HepG2 (cell line): ENCODE results near the gene TXNDC16. TPM values are rescaled to one million over a fixed set of nuclear protein-coding genes. Genes with fewer than 3 reads are reported as not detected.
A peak's percentile ranks its signal among the peaks of the same experiment; 100 is the strongest.

Experiments used
- KDM5B ChIP-seq: sonication (generic); formaldehyde crosslinking; IDR thresholded peaks from 2 replicates; pipeline ENCODE4 v1.4.0; 2020; ENCODE audit warnings: missing genetic modification reagents, mild to moderate bottlenecking, borderline replicate concordance
- KLF9 ChIP-seq: IDR thresholded peaks from 2 replicates; pipeline ENCODE4 v1.6.1; 2016; ENCODE audit warnings: low read depth
- POLR2AphosphoS2 ChIP-seq: IDR thresholded peaks from 2 replicates; pipeline ENCODE4 v1.6.1; 2011; ENCODE audit warnings: low read depth, low read length, improper control_type of control experiment
- RNF2 ChIP-seq: fragments of 450-650 bp; conservative IDR thresholded peaks from 2 replicates; pipeline ENCODE4 v1.6.1; 2016; ENCODE audit warnings: low read depth
- SP140L ChIP-seq: sonication (generic); formaldehyde crosslinking; IDR thresholded peaks from 2 replicates; pipeline ENCODE4 v1.4.0; 2020; ENCODE audit warnings: missing genetic modification reagents, borderline replicate concordance
- TBL1XR1 ChIP-seq: fragments of 150-350 bp; IDR thresholded peaks from 2 replicates; pipeline ENCODE4 v1.6.1; 2014; ENCODE audit warnings: borderline replicate concordance, low read length; ENCODE audit not compliant: partially characterized antibody
- ZEB1 ChIP-seq: IDR thresholded peaks from 2 replicates; pipeline ENCODE4 v1.6.1; 2012; ENCODE audit warnings: mild to moderate bottlenecking, low read depth, inconsistent platforms; ENCODE audit not compliant: insufficient replicate concordance
- ZFP90 ChIP-seq: sonication (generic); formaldehyde crosslinking; IDR thresholded peaks from 2 replicates; pipeline ENCODE4 v1.8.0; 2022; ENCODE audit warnings: missing genetic modification reagents, mild to moderate bottlenecking, inconsistent platforms, borderline replicate concordance
- ZNF124 ChIP-seq: sonication (generic); formaldehyde crosslinking; IDR thresholded peaks from 2 replicates; pipeline ENCODE4 v1.4.0; 2020; ENCODE audit warnings: missing genetic modification reagents
- ZNF354B ChIP-seq: sonication (generic); formaldehyde crosslinking; IDR thresholded peaks from 2 replicates; pipeline ENCODE4 v1.8.0; 2022; ENCODE audit warnings: mild to moderate bottlenecking, missing genetic modification reagents
- ZNF441 ChIP-seq: sonication (generic); formaldehyde crosslinking; IDR thresholded peaks from 2 replicates; pipeline ENCODE4 v1.7.0; 2021; ENCODE audit warnings: missing genetic modification reagents, borderline replicate concordance
- ZNF546 ChIP-seq: sonication (generic); formaldehyde crosslinking; conservative IDR thresholded peaks from 2 replicates; pipeline ENCODE4 v1.8.1; 2023; ENCODE audit warnings: mild to moderate bottlenecking, missing genetic modification reagents
- polyA plus RNA-seq, 8 experiments: library from polyadenylated mRNA; depleted of rRNA in 3 of 8; stranded (reverse) in 7 of 8; unstranded in 1 of 8; fragments of >200 nt; fragmentation: Illumina TruSeq in 4 of 8; extraction: Trizol in 4 of 8; gene quantifications; 2 replicates each; pipeline versions ENCODE4 v1.2.1 to v1.2.3, GENCODE V29; 2011 to 2016; ENCODE audit warnings: low read depth in 4 of 8, missing spikeins in 1 of 8, mixed read lengths in 1 of 8; ENCODE audit not compliant: insufficient read depth in 1 of 8
- total RNA-seq, 5 experiments: library from RNA; depleted of rRNA; stranded (reverse); fragments of >200 nt; fragmentation: Illumina TruSeq; extraction: Trizol; gene quantifications; 2 replicates each; pipeline ENCODE4 v1.2.3, GENCODE V29; 2016; ENCODE audit warnings: low read depth in 1 of 5
- TF ChIP-seq, protein P1 (sequence below): sonication (generic); formaldehyde crosslinking; IDR thresholded peaks from 2 replicates; pipeline ENCODE4 v1.4.0; 2020; ENCODE audit warnings: missing genetic modification reagents
- TF ChIP-seq, protein P2 (sequence below): sonication (generic); formaldehyde crosslinking; IDR thresholded peaks from 2 replicates; pipeline ENCODE4 v1.4.0; 2020; ENCODE audit warnings: missing genetic modification reagents
- TF ChIP-seq, protein P3 (sequence below): fragments of 450-650 bp; IDR thresholded peaks from 2 replicates; pipeline ENCODE4 v1.6.1; 2016

TXNDC16 gene
- total and polyA plus RNA-seq, 2 of the 13 experiments (the other 11 are each of a cell fraction or from before 2014, with no cell fraction given) = 4.6 to 6.2 TPM

DNA sequence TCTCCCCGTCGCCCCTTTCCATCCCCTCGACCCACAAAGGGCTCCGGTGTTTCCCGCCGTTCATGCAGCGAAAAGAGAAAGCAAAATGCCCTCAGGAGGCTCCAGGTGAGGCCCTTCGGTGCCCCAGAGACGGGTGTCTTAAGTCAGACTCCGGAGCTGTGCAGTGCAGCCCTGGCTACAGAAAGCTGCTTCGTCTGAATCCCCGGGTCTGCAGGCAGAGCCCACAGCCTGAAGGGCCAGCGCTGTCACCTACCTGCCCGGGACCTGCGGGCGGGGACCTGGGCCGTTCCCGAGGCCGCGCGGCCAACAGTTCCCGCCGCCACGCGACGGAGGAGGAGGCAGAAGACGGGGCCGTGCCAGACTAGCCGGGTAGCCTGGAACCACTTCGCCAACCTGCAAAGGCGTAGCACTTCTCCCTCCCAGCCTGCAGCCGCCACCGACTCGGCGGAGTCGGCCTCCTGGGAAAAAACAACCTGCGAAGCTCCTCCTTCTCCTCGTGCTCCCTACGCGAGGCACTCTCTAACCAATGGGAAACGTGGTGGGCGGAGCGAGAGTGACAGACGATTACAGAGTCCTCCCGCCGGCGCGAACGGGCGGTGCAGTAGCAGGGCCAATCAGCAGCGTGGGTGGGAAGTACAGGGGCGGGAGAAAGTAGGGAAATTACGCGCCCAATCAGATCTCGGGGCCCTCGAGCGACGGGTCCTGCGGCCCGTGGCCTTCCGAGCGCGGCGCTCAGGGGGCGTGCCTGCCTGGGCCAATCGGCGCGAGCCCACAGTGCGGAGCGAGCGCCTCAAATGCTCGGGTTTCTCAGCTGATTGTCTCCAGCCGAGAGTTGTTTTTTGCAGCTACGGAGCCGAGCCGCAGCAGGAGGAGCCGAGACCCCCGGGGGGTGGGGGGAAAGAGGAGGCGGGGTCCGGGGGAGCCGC lies at the start of gene TXNDC16, which contains the start of gene GPR137C (continued):
- TF ChIP-seq, protein P1, sequence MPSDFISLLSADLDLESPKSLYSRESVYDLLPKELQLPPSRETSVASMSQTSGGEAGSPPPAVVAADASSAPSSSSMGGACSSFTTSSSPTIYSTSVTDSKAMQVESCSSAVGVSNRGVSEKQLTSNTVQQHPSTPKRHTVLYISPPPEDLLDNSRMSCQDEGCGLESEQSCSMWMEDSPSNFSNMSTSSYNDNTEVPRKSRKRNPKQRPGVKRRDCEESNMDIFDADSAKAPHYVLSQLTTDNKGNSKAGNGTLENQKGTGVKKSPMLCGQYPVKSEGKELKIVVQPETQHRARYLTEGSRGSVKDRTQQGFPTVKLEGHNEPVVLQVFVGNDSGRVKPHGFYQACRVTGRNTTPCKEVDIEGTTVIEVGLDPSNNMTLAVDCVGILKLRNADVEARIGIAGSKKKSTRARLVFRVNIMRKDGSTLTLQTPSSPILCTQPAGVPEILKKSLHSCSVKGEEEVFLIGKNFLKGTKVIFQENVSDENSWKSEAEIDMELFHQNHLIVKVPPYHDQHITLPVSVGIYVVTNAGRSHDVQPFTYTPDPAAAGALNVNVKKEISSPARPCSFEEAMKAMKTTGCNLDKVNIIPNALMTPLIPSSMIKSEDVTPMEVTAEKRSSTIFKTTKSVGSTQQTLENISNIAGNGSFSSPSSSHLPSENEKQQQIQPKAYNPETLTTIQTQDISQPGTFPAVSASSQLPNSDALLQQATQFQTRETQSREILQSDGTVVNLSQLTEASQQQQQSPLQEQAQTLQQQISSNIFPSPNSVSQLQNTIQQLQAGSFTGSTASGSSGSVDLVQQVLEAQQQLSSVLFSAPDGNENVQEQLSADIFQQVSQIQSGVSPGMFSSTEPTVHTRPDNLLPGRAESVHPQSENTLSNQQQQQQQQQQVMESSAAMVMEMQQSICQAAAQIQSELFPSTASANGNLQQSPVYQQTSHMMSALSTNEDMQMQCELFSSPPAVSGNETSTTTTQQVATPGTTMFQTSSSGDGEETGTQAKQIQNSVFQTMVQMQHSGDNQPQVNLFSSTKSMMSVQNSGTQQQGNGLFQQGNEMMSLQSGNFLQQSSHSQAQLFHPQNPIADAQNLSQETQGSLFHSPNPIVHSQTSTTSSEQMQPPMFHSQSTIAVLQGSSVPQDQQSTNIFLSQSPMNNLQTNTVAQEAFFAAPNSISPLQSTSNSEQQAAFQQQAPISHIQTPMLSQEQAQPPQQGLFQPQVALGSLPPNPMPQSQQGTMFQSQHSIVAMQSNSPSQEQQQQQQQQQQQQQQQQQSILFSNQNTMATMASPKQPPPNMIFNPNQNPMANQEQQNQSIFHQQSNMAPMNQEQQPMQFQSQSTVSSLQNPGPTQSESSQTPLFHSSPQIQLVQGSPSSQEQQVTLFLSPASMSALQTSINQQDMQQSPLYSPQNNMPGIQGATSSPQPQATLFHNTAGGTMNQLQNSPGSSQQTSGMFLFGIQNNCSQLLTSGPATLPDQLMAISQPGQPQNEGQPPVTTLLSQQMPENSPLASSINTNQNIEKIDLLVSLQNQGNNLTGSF (CRISPR knock-in tag) = peak; percentile 76; the same call in 1 of the 2 replicates
- TF ChIP-seq SP140L (CRISPR knock-in tag) (no peak; the same call in 1 of the 2 replicates), POLR2AphosphoS2 (no peak), RNF2 (peak; percentile 79; the same call in 1 of the 2 replicates), KDM5B (CRISPR knock-in tag) (peak; percentile 80), KLF9 (CRISPR knock-in tag) (peak; percentile 64; the same call in 1 of the 2 replicates), ZEB1 (peak; percentile 34), ZNF441 (CRISPR knock-in tag) (peak; percentile 85; the same call in 1 of the 2 replicates), ZFP90 (CRISPR knock-in tag) (peak; percentile 67), TBL1XR1 (no peak), ZNF546 (CRISPR knock-in tag) (peak; percentile 74; the same call in 1 of the 2 replicates), ZNF124 (CRISPR knock-in tag) (0 out of 2 replicates have a peak, but pooled peaks have one; percentile 45), ZNF354B (0 out of 2 replicates have a peak, but pooled peaks have one; percentile 64)
- TF ChIP-seq, protein P2, sequence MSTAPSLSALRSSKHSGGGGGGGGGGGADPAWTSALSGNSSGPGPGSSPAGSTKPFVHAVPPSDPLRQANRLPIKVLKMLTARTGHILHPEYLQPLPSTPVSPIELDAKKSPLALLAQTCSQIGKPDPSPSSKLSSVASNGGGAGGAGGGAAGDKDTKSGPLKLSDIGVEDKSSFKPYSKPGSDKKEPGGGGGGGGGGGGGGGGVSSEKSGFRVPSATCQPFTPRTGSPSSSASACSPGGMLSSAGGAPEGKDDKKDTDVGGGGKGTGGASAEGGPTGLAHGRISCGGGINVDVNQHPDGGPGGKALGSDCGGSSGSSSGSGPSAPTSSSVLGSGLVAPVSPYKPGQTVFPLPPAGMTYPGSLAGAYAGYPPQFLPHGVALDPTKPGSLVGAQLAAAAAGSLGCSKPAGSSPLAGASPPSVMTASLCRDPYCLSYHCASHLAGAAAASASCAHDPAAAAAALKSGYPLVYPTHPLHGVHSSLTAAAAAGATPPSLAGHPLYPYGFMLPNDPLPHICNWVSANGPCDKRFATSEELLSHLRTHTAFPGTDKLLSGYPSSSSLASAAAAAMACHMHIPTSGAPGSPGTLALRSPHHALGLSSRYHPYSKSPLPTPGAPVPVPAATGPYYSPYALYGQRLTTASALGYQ (CRISPR knock-in tag) = peak; percentile 12; the same call in 1 of the 2 replicates
- TF ChIP-seq, protein P3, sequence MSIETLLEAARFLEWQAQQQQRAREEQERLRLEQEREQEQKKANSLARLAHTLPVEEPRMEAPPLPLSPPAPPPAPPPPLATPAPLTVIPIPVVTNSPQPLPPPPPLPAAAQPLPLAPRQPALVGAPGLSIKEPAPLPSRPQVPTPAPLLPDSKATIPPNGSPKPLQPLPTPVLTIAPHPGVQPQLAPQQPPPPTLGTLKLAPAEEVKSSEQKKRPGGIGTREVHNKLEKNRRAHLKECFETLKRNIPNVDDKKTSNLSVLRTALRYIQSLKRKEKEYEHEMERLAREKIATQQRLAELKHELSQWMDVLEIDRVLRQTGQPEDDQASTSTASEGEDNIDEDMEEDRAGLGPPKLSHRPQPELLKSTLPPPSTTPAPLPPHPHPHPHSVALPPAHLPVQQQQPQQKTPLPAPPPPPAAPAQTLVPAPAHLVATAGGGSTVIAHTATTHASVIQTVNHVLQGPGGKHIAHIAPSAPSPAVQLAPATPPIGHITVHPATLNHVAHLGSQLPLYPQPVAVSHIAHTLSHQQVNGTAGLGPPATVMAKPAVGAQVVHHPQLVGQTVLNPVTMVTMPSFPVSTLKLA = peak; percentile 82
